DMS114 treated with DMSO at 0.1 percent for 48 hours (cell line): ENCODE results near the gene VIL1.

Experiments
- DNase-seq: peaks from one replicate; lab custom pipeline; 2025; ENCODE audit not compliant: unreplicated experiment; lab: John Stamatoyannopoulos, UW

Gene VIL1

DNA sequence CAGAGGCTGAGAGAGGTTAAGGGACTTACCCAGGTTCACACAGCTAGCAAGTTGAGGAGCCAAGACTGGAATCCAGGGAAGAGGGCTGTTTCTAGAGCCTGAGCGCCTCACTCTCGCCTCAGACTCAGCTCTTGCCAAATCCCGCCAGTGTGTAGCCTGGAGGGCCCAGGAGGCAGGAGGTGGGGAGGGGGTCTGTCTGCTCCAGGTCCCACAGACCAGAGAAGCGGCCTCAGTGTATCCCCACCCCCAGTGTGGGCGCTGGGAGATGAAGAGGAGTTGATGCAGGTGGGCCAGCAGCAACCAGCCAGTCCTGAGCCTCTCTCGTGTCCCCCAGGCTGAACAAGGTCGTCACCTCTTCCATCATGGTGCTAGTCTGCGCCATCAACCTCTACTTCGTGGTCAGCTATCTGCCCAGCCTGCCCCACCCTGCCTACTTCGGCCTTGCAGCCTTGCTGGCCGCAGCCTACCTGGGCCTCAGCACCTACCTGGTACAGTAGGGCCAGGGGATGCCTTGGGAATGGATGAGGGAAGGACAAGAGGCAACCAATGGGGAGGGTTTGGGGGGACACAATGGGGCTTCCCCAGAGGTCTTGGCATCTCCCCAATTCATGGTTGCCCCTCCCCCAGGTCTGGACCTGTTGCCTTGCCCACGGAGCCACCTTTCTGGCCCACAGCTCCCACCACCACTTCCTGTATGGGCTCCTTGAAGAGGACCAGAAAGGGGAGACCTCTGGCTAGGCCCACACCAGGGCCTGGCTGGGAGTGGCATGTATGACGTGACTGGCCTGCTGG lies 24.4 kb upstream of the VIL1 start:
- no peak for DNase-seq

DNA sequence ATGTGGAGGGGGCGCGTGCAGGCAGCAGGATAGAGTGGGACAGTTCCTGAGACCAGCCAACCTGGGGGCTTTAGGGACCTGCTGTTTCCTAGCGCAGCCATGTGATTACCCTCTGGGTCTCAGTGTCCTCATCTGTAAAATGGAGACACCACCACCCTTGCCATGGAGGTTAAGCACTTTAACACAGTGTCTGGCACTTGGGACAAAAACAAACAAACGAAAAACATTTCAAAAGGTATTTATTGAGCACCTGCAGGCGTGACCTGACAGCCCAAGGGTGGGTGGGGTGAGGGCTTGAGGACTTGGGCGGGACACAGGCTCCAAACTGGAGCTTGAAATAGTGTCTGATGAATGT lies 23.9 kb upstream of the VIL1 start:
- DNase-seq, result no peak

DNA sequence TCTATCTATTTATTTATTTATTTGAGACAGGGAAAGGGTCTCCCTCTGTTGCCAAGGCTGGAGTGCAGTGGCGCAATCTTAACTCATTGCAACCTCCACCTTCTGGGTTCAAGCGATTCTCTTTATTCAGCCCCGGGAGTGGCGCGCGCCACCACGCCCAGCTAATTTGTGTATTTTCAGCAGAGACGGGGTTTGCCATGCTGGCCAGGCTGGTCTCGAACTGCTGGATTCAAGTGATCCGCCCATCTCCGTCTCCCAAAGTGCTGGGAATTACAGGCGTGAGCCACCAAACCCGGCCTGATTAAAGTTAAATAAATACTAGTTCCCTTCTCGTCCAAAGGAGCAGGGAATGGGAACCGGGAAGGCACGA lies 23.5 kb upstream of the VIL1 start:
- DNase-seq, result no peak

DNA sequence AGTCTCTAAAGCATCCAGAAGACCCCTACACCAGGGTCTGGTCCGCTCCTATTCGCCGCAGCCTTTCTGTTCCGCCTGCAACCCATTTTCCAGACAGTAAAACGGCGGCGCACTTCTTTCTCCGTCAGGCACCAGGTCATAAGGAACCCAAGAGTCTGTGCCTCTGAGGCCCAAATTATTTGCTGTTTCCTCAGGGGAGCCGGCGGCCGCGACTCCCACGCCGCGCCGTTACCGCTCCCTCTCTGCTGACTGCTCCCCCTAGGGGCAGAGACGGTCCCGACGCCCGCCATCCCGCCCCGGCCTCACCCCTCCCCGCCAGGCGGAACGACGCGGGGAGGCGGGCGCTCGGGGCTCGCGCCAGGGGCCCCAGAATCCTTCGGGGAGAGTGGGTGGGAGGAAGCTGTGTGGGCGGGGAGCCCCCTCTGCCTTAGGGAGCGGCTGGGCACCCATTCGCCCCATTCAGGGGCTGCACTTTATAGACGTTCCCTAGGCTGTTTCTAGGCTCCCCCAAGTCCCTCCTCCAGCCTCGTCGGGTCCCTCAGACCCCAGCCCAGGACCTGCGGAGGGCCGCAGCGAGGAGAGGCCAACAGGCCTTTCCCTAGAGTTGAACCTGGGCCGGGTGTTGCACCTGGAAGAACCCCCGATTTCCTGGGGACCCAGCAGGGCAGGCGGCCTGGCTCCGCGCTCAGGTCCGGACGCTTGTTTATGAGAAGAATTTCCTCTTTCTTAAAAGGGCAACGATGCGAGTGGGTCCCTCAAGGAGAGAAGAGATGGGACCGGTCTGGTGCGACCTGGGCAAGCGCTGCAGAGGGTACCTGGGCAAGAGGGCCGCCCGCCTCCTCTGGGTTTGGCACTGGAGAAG lies 22.9 kb upstream of the VIL1 start:
- peak; percentile 84 for DNase-seq

DNA sequence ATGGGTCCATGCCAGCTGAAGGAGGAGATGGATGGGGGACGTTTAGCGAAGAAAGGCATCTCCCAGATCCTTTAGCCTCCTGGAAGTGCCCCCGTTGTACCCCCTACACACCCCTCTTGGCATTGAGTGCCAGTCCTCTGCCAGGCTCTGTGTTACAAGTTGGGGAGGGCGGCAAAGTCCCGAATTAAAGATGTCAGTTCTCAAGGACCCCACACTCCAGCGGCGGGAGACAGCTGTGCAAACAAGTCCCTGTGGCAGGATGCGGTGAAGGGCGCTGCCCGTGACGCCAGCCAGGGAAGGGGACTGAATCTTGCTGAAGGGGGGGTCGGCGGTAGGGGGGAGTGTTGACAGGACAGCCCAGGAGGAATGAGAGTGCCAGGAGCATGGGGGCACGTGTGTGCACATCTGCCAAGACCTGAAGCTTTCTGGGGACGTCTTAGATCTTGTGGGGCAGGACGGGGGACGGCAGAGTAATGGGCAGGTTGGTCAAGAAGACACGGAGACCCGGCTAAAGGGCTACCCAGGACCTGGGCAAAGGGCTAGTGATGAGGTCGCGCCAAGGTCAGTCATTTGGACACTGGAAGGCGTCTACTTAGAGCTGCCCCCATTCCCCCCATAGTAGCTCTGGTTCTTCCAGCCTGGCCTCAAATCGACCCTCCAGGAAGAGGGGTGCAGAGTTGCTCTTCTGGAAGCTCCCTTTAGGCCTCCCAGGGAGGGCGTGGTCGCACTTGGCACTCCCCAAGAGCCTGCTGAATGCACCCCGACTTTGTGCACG lies 22.0 kb upstream of the VIL1 start:
- DNase-seq, result peak; percentile 50

DNA sequence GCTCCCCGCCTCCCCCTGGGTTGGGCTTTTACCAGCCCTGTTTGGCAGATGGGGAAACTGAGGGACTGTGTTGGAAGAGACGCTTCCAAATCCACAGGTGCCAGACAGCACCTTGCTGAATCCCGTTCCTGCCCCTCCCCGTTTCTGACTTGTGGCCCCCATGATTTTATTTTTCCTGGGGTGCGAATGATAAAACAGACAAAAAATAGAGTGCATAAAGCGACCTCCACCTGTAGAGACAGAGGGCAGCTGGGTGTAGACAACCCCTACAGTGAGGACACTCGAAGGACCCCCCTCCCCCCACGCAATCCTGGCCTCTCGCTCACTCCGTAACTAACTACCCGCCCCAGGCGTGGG lies 21.5 kb upstream of the VIL1 start:
- DNase-seq, result no peak

DNA sequence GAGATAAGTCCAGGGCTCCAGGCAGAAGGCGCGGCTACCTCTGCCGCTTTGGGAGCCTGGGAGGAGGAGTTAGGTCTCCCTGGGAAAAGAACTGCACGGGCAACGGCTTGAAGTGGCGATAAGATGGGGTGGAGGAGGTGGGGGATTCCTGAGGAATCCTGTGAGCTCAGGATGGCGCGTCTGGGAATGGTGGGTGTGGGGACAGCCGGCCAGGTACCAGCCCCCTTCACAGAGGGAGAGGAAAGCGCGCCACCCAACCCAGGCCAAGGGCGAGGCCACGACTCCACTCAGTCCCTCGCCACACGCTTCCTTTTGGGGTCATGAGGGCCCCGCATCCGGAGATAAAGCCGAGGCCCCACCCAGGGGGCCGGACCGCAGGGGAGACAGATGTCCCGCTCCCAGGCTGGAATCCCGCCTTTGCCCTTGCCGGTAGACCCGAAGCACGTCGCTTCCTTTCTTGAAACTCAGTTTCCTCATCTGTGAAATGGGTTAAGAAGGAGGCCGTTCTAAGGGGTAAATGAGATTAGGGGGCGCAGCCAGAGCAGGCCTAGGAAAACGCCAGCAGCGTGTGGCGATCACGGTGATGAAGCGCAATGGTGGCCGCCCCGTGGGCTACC lies 21.0 kb upstream of the VIL1 start:
- peak; percentile 36 for DNase-seq

DNA sequence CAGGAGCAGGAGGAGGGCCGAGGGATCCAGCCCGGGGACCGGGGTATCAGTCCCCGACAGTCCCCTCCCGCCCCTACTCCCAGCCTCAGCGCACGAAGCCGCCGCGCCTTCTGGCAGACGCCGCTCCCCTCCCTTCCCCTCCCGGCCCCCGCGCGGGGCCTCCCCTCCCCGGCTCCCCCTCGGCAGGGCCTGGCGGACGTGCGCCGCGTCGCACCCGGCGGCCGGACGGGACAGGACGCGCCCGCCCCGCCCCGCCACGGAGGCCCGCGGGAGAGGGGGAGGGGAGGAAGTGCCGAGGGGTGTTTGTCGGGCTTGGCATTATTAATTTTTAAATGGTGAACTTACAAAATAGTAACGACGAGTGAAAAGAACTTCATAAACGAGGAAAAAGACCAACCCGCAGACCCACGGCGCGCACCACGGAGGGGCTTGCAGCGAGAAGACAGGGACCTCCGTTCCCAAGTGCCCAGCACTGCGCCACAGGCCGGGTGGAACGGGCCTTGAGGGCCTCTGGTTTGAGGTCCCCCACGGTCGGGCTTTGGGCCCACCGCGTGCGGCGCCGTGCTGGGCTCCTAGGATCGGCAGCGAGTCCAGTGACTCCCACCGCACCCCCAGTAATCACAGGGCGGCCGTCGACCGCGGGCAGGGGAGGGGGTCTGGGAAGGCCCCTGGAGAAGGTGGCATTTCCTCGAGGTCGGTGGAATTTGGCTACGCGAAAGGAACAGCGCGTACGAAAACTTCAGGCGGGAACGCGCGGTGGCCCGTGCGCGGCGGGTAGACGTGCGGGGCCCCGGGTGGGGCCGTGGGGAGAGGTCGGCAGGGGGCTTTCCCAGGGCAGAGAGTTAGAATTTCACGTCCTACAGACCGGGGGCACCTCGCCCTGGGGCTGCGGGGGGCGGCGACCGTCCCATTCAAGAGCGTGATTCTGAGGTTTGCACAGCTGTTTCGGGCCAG lies 20.2 kb upstream of the VIL1 start:
- DNase-seq, result peak; percentile 37

DNA sequence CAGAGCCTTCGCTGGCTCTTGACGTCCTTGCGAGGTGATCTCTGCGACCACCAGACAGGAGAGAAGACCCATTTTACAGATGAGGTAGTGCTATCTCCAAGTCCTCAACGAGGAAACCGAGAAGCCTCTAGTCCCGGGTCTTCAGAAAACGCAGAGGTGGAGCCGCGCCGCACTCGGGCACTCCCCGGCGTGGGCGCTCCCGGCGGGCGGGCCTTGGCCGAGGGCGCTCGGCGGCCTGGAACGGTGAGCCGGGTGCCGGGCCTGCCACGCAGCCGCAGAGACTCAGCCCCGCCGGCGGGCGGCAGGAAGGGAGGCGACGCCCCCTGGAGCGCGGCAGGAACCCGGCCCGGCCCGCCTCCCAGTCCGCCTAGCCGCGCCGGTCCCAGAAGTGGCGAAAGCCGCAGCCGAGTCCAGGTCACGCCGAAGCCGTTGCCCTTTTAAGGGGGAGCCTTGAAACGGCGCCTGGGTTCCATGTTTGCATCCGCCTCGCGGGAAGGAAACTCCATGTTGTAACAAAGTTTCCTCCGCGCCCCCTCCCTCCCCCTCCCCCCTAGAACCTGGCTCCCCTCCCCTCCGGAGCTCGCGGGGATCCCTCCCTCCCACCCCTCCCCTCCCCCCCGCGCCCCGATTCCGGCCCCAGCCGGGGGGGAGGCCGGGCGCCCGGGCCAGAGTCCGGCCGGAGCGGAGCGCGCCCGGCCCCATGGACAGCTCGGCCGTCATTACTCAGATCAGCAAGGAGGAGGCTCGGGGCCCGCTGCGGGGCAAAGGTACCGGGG lies 19.3 kb upstream of the VIL1 start, which contains the start of gene CTDSP1:
Gene CTDSP1, plus strand, starts transcription at position 478 of the 776 bp plus-strand sequence. Its CDS starts 223 bp downstream, at position 701.
- peak; percentile 65 for DNase-seq

DNA sequence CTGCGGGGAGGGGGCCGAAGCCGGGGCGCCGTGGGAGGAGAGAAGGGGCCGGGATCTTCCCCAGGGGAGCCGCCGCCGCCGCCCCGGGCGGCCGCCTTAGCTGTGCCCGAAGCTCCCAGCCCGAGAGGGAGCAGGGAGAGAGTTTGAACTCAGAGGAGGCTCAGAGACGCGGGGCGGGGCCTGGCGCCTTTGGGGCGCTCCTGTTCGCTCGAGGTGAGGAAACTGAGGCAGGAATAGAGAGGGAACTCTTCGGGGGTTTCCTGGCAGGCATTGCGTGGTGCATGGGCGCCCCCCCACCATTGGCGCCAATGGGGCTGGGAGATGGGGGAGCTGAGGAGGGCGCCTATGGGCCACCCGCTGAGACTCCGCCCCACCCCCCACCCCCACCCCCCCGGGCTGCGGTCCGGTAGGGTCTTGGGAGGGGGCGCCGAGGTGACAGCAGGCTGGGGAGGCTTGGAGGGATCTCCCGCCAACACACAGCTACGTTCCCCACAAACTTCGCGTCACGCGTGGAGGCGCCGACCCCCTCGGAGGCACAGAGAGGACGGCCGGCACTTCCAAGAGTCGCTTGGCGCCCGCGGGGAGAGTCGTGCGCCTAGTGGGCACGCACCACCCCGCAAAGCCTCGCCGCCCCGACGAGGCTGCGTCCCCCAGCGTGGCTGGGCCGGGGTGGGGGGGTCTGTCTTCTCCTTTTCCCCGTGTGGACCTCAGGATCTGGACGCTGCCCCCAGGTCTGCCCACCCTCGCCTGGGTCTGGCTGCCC lies 18.6 kb upstream of the VIL1 start:
- no peak for DNase-seq

DNA sequence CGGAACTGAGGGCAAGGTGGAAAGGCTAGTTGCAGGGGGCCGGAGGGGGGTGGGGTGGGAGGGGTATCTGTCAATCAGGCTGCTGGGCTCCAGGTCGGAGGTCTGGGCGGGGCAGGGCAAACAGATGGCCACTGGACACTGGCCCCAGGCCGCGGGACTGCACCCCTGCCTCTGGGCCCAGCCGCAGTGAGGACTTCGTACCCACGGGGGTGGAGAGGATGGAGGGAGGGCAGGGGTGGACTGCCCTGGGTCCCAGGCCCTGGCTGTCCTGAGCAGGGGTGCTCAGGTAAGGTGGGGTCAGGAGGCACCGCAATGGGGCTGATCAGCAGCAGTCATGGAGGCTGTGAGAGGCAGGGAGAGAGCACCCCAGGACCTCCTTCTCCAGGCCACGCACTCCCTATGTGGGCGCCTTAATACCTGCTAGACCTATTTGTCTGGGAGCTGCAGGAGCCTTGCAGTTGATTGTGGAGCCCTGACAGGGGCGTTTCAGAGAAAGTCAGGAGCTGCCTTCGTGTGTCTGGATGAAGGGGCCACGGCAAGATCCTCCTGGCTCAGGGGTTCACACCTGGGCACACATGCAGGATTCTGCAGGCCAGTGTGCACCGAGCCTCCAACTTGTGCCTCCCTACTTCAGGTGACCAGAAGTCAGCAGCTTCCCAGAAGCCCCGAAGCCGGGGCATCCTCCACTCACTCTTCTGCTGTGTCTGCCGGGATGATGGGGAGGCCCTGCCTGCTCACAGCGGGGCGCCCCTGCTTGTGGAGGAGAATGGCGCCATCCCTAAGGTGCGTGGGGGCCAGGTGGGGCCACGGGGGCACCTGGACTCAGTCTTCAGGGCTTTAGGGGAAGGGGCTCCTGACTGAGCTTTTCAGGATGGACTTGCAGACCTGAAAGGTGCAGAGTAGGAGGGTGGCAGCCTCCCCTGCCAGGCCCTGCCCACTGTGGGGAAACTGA lies 17.7 kb upstream of the VIL1 start:
- DNase-seq, result no peak

DNA sequence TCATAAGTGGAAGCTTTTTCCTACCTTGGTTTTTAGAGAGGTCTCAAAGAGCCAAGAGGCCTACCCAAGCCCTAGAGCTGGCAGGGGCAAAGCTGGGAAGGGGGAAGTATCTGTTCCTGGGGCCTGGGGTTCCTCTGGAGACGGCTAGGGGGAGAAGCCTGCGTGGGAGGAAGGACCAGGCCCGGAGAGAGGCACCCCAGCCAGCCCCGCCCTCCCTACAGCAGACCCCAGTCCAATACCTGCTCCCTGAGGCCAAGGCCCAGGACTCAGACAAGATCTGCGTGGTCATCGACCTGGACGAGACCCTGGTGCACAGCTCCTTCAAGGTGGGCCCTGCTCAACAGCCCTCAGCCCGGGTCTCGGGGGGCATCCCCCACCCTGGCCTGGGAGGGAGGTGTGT lies 17.0 kb upstream of the VIL1 start:
- no peak for DNase-seq

DNA sequence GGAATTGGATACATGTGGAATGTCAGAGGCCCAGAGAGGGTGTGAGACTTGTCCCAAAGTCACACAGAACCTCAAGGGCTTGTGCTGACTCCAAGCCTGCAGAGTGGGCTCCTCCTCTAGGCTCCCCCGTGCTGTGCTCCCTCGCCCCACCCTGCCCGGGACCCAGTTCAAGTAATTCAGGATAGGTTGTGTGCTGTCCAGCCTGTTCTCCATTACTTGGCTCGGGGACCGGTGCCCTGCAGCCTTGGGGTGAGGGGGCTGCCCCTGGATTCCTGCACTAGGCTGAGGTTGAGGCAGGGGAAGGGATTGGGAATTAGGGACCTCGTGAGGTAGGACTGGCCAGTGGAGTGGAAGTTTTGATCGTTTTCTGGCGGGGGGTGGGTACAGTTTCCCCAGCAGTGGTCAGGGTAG lies 16.4 kb upstream of the VIL1 start:
- DNase-seq, result no peak

DNA sequence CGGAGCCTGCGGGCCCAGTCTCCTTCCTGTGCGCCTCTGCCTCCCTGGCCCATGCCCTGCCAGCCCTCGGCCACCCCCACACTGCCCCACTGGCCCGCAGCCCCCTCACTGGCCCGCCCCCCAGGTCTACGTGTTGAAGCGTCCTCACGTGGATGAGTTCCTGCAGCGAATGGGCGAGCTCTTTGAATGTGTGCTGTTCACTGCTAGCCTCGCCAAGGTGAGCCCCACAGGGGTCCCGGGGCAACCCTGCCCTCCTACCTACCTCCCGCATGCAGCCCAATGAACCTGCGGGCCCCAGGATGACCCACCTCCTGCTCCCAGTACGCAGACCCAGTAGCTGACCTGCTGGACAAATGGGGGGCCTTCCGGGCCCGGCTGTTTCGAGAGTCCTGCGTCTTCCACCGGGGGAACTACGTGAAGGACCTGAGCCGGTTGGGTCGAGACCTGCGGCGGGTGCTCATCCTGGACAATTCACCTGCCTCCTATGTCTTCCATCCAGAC lies 16.0 kb upstream of the VIL1 start:
- DNase-seq, result no peak

DNA sequence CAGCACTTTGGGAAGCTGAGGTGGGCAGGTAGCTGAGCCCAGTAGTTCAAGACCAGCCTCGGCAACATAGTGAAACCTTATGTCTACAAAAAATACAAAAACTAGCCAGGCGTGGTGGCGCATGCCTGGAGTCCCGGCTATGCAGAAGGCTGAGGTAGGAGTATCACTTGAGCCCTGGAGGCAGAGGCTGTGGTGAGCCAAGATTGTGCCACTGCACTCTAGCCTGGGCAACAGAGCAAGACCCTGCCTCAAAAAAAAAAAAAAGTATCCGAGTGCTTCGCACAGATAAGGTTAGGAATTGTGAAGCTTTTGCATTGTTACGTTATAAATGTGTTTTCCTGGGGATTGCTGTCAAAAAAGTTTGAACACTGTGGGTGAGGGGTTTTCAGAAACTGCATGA lies 15.1 kb upstream of the VIL1 start:
- DNase-seq, result no peak

DNA sequence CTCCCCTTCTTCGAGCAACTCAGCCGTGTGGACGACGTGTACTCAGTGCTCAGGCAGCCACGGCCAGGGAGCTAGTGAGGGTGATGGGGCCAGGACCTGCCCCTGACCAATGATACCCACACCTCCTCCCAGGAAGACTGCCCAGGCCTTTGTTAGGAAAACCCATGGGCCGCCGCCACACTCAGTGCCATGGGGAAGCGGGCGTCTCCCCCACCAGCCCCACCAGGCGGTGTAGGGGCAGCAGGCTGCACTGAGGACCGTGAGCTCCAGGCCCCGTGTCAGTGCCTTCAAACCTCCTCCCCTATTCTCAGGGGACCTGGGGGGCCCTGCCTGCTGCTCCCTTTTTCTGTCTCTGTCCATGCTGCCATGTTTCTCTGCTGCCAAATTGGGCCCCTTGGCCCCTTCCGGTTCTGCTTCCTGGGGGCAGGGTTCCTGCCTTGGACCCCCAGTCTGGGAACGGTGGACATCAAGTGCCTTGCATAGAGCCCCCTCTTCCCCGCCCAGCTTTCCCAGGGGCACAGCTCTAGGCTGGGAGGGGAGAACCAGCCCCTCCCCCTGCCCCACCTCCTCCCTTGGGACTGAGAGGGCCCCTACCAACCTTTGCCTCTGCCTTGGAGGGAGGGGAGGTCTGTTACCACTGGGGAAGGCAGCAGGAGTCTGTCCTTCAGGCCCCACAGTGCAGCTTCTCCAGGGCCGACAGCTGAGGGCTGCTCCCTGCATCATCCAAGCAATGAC lies 14.4 kb upstream of the VIL1 start:
- DNase-seq, result no peak
